IMR-90 (cell line): ENCODE results near the gene MR1. TPM values are rescaled to one million over a fixed set of nuclear protein-coding genes. Genes with fewer than 3 reads are reported as not detected.
A peak's percentile ranks its signal among the peaks of the same experiment; 100 is the strongest.

Experiments used
- ATAC-seq: fragments of 200-7000 bp; cut with Tn5 transposase; 2 replicates; pipeline ENCODE4 v1.9.1; 2020; ENCODE audit warnings: low read depth, mild to moderate bottlenecking, moderate library complexity
- BruUV-seq: library from RNA; stranded (reverse); fragments of 400-500 nt; replicated peaks from 2 replicates; lab custom pipeline; 2021; lab: Mats Ljungman, UMichigan
- CTCF ChIA-PET: fragments of 300-600 bp; formaldehyde crosslinking; extraction: SDS; loops from one replicate; lab custom pipeline; 2021; ENCODE audit warnings: antibody characterized with exemption; lab: Yijun Ruan, JAX
- POLR2A ChIA-PET: fragments of 300-600 bp; sonication (Branson Sonifier 250); formaldehyde crosslinking; loops from one replicate; lab custom pipeline; 2022; ENCODE audit warnings: antibody characterized with exemption; ENCODE audit not compliant: unreplicated experiment; lab: Charles Lee
- DNase-seq: peaks from one replicate; pipeline ENCODE4 v3.0.0; 2013
- H2AFZ ChIP-seq: replicated peaks from 2 replicates; pipeline ENCODE3; 2013; ENCODE audit warnings: low read length, mild to moderate bottlenecking; ENCODE audit not compliant: poor library complexity
- H2AK5ac ChIP-seq: 2 replicates; pipeline ENCODE4 v1.6.1; 2013; ENCODE audit warnings: low read depth, low read length, inconsistent platforms
- H2AK9ac ChIP-seq: replicated peaks from 2 replicates; pipeline ENCODE3; 2013; ENCODE audit warnings: mild to moderate bottlenecking, low read depth, low read length, moderate library complexity; ENCODE audit not compliant: poor library complexity
- H2BK120ac ChIP-seq: 2 replicates; pipeline ENCODE4 v1.6.1; 2013; ENCODE audit warnings: low read depth, low read length, inconsistent platforms
- H2BK15ac ChIP-seq: 3 replicates; pipeline ENCODE4 v1.6.1; 2013; ENCODE audit warnings: low read depth, low read length, inconsistent platforms
- H2BK20ac ChIP-seq: 2 replicates; pipeline ENCODE4 v1.6.1; 2013; ENCODE audit warnings: low read depth, mild to moderate bottlenecking, inconsistent platforms, low read length, moderate library complexity
- H2BK5ac ChIP-seq: 2 replicates; pipeline ENCODE4 v1.6.1; 2013; ENCODE audit warnings: mild to moderate bottlenecking, low read depth, low read length, inconsistent platforms; ENCODE audit not compliant: poor library complexity, severe bottlenecking
- H3K14ac ChIP-seq: replicated peaks from 2 replicates; pipeline ENCODE4 v1.6.1; 2013; ENCODE audit warnings: low read depth, low read length, inconsistent platforms
- H3K18ac ChIP-seq: 2 replicates; pipeline ENCODE4 v1.6.1; 2013; ENCODE audit warnings: low read depth, low read length, control low read depth
- H3K23ac ChIP-seq: 2 replicates; pipeline ENCODE4 v1.6.1; 2013; ENCODE audit warnings: low read depth, low read length, inconsistent platforms
- H3K27ac ChIP-seq: 2 replicates; pipeline ENCODE4 v1.5.1; 2013; ENCODE audit warnings: mild to moderate bottlenecking, control low read depth, low read length; ENCODE audit not compliant: insufficient read depth
- H3K27me3 ChIP-seq: 2 replicates; pipeline ENCODE4 v1.6.1; 2013; ENCODE audit warnings: low read length; ENCODE audit not compliant: control insufficient read depth, insufficient read depth
- H3K36me3 ChIP-seq: 2 replicates; pipeline ENCODE4 v1.6.1; 2013; ENCODE audit warnings: low read length, mixed read lengths; ENCODE audit not compliant: control insufficient read depth, insufficient read depth
- H3K4ac ChIP-seq: 2 replicates; pipeline ENCODE4 v1.6.1; 2013; ENCODE audit warnings: low read depth, low read length, inconsistent platforms
- H3K4me1 ChIP-seq: 2 replicates; pipeline ENCODE4 v1.6.1; 2013; ENCODE audit warnings: low read length, mixed read lengths; ENCODE audit not compliant: control insufficient read depth, insufficient read depth
- H3K4me2 ChIP-seq: 2 replicates; pipeline ENCODE4 v1.6.1; 2013; ENCODE audit warnings: low read depth, mild to moderate bottlenecking, control low read depth, low read length, moderate library complexity
- H3K4me3 ChIP-seq: 2 replicates; pipeline ENCODE4 v1.5.1; 2013; ENCODE audit warnings: low read depth, mild to moderate bottlenecking, control low read depth, low read length, moderate library complexity; ENCODE audit not compliant: insufficient read depth
- H3K56ac ChIP-seq: 2 replicates; pipeline ENCODE4 v1.6.1; 2013; ENCODE audit warnings: low read length, inconsistent platforms; ENCODE audit not compliant: insufficient read depth; ENCODE audit errors: extremely low read depth
- H3K79me1 ChIP-seq, 2 experiments: 2 replicates each; pipeline ENCODE4 v1.6.1; 2013; ENCODE audit warnings: low read length in 2 of 2, inconsistent platforms in 1 of 2, low read depth in 1 of 2
- H3K9ac ChIP-seq: 2 replicates; pipeline ENCODE4 v1.6.1; 2013; ENCODE audit warnings: low read depth, low read length, control low read depth
- H3K9me1 ChIP-seq: 2 replicates; pipeline ENCODE4 v1.6.1; 2013; ENCODE audit warnings: low read length, inconsistent platforms; ENCODE audit not compliant: insufficient read depth
- H3K9me3 ChIP-seq: 2 replicates; pipeline ENCODE4 v1.6.1; 2013; ENCODE audit warnings: low read length; ENCODE audit not compliant: control insufficient read depth, insufficient read depth
- H4K20me1 ChIP-seq: 2 replicates; pipeline ENCODE4 v1.6.1; 2013; ENCODE audit warnings: low read length, inconsistent platforms; ENCODE audit not compliant: insufficient read depth
- H4K5ac ChIP-seq: 2 replicates; pipeline ENCODE4 v1.6.1; 2013; ENCODE audit warnings: mild to moderate bottlenecking, low read depth, low read length, control low read depth
- H4K8ac ChIP-seq, 2 experiments: 2 replicates each; pipeline ENCODE4 v1.6.1; 2013; ENCODE audit warnings: low read depth in 2 of 2, low read length in 2 of 2, control low read depth in 1 of 2, inconsistent platforms in 1 of 2
- H4K91ac ChIP-seq: 2 replicates; pipeline ENCODE4 v1.6.1; 2013; ENCODE audit warnings: low read depth, low read length, inconsistent platforms; ENCODE audit not compliant: insufficient read depth
- CEBPB ChIP-seq: IDR thresholded peaks from 2 replicates; pipeline ENCODE4 v1.6.1; 2012; ENCODE audit warnings: low read depth, low read length, improper control_type of control experiment
- MAFK ChIP-seq: IDR thresholded peaks from 2 replicates; pipeline ENCODE4 v1.6.1; 2012; ENCODE audit warnings: low read depth, low read length, improper control_type of control experiment
- MXI1 ChIP-seq: IDR thresholded peaks from 2 replicates; pipeline ENCODE4 v1.6.1; 2012; ENCODE audit warnings: low read depth, mild to moderate bottlenecking, low read length, moderate library complexity, borderline replicate concordance
- POLR2A ChIP-seq: IDR thresholded peaks from 2 replicates; pipeline ENCODE4 v1.6.1; 2012; ENCODE audit warnings: mild to moderate bottlenecking, low read depth, low read length
- RAD21 ChIP-seq: IDR thresholded peaks from 2 replicates; pipeline ENCODE4 v1.6.1; 2012; ENCODE audit warnings: low read length, improper control_type of control experiment
- RFX5 ChIP-seq: IDR thresholded peaks from 2 replicates; pipeline ENCODE4 v1.8.0; 2012; ENCODE audit warnings: low read depth, mild to moderate bottlenecking, low read length, moderate library complexity
- WGBS, 2 experiments: methylation state at CpG; one replicate each; pipeline versions ENCODE4 v1.1.5 to v1.1.7; 2013; ENCODE audit warnings: missing lambda C conversion rate in 2 of 2; ENCODE audit not compliant: insufficient read length in 1 of 2; ENCODE audit errors: extremely low coverage in 2 of 2; 5-methylcytosine and 5-hydroxymethylcytosine counted together
- dilution Hi-C: fragments of 300-500 bp; cut with HindIII; formaldehyde crosslinking; loops from one replicate; pipeline ENCODE4 v1.14.3; 2018; ENCODE audit warnings: low sequenced_read_pairs; ENCODE audit not compliant: unreplicated experiment
- in situ Hi-C: fragments of 300-500 bp; cut with MboI; formaldehyde crosslinking; loops from 3 replicates; pipeline ENCODE4 v1.14.3; 2019; ENCODE audit warnings: low sequenced_read_pairs, inconsistent platforms, mixed read lengths
- intact Hi-C: fragments of 100-400 bp; cut with micrococcal nuclease; formaldehyde crosslinking; loops from 2 replicates; pipeline ENCODE4 v1.10.0; 2022
- polyA plus RNA-seq, 3 experiments: library from polyadenylated mRNA; depleted of rRNA; stranded (reverse); fragments of >200 nt; gene quantifications; 2 replicates each; pipeline ENCODE4 v1.2.3, GENCODE V29; 2012; ENCODE audit warnings: low replicate concordance in 1 of 3
- total RNA-seq: library from RNA; depleted of rRNA; stranded (reverse); fragments of >200 nt; gene quantifications from 2 replicates; pipeline ENCODE4 v1.2.3, GENCODE V29; 2012
- TF ChIP-seq, protein P1 (sequence below): fragments of 150-350 bp; IDR thresholded peaks from 2 replicates; pipeline ENCODE4 v1.6.1; 2016; ENCODE audit warnings: low read depth, mild to moderate bottlenecking, low read length, moderate library complexity, borderline replicate concordance

MR1 gene
- total and polyA plus RNA-seq, 2 of the 4 experiments (the other 2 are of a cell fraction): 6.0 to 6.1 TPM

DNA sequence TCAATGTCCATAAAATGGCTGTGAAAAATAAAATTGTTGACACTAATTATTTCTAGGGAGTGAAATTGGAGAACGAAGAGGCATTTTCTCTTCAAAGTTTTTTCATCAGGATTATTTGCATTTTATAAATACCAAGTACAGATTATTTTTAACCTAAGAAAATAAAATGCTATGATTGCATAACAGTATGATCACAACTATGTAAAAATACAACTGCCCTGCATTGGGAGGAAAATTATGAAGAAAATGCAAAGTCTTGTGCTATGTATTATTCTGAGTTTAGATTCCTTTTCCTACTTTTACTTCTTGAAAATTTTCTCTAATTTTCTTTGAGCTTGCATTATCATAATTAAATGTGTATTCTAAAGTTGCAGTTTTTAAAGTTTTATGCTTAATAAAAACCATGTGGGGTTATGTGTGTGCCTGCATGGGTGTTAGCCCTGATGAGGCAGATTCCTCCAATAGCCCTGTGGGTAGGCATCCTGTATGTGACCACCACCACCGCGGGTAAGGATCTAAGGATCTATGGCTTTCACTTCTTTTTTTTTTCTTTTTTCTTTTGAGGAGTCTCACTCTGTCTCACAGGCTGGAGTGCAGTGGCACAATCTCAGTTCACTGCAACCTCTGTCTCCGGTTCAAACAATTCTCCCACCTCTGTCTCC lies 35.8 kb upstream of the MR1 start:
- peaks cover 3% of the 10 kb centered on the region; the same call in 1 of the 2 replicates for H3K9me1 ChIP-seq
- ChIA-PET POLR2A (no interaction called here), CTCF (no interaction called here)
- H3K56ac ChIP-seq: no peak overlapping the region
- no peak overlapping the region for H2AFZ ChIP-seq
- no TSS peak for BruUV-seq
- WGBS, 2 experiments: no CpG with 5 or more reads among the region's 4 CpGs
- H3K4me1 ChIP-seq: peaks cover 8% of the 10 kb centered on the region
- peaks cover 24 to 38% of the 10 kb centered on the region in 2 experiments for H3K79me1 ChIP-seq
- intact Hi-C loops: no loop called here
- peaks cover 11% of the 10 kb centered on the region for H3K36me3 ChIP-seq
- no peak overlapping the region for H2AK5ac ChIP-seq
- no peak overlapping the region for H3K23ac ChIP-seq
- H3K27ac ChIP-seq: peak overlapping the region; percentile 50; the same call in 1 of the 2 replicates
- H4K8ac ChIP-seq: no peak overlapping the region
- H3K9ac ChIP-seq: no peak overlapping the region
- no peak for DNase-seq
- H3K14ac ChIP-seq: no peak overlapping the region
- H2BK120ac ChIP-seq: no peak overlapping the region
- no peak overlapping the region for H2BK15ac ChIP-seq
- H4K91ac ChIP-seq: no peak overlapping the region
- peak; percentile 49 for ATAC-seq
- no peak overlapping the region for H3K4ac ChIP-seq
- no peaks in the 10 kb centered on the region for H3K9me3 ChIP-seq
- no peak overlapping the region for H3K18ac ChIP-seq
- TF ChIP-seq MXI1: no peak
- no peak for TF ChIP-seq RFX5
- no peak for TF ChIP-seq RAD21
- TF ChIP-seq MAFK: no peak
- no peak for TF ChIP-seq POLR2A
- TF ChIP-seq, protein P1, sequence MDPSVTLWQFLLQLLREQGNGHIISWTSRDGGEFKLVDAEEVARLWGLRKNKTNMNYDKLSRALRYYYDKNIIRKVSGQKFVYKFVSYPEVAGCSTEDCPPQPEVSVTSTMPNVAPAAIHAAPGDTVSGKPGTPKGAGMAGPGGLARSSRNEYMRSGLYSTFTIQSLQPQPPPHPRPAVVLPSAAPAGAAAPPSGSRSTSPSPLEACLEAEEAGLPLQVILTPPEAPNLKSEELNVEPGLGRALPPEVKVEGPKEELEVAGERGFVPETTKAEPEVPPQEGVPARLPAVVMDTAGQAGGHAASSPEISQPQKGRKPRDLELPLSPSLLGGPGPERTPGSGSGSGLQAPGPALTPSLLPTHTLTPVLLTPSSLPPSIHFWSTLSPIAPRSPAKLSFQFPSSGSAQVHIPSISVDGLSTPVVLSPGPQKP: no peak
- TF ChIP-seq CEBPB: peak; percentile 62
- peak overlapping the region; percentile 11 for H2BK5ac ChIP-seq
- in situ Hi-C loops: no loop called here
- dilution Hi-C loops: no loop called here
- H4K5ac ChIP-seq: no peak overlapping the region
- no peak overlapping the region for H3K4me3 ChIP-seq
- H2BK20ac ChIP-seq: no peak overlapping the region
- H4K20me1 ChIP-seq: peaks cover 3% of the 10 kb centered on the region; the same call in 1 of the 2 replicates
- H3K27me3 ChIP-seq: no peaks in the 10 kb centered on the region
- no peak overlapping the region for H2AK9ac ChIP-seq
- H3K4me2 ChIP-seq: no peak overlapping the region; the same call in 1 of the 2 replicates
